Activated T-helper 1 cell treated with anti-CD3 and anti-CD28 coated beads, Interleukin-12 subunit alpha, Interleukin-12 subunit beta, Interleukin-2, Interleukin-4 antibody, amounts not matched to agents 30 ng/mL and 10 ng/mL and 1 ng/mL, durations not matched to agents 14 hours and 24 hours and 36 hours (primary cell): Measurements from ENCODE around the gene CD247. TPM values are rescaled to one million over a fixed set of nuclear protein-coding genes. Genes with fewer than 3 reads are reported as not detected.

Experiments
- DNase-seq: peaks from one replicate; pipeline ENCODE4 v3.0.0; 2021; ENCODE audit warnings: low spot score
- H3K27ac Mint-ChIP-seq: one replicate; pipeline ENCODE4 v1.8.0; 2021; ENCODE audit warnings: mild to moderate bottlenecking, mixed read lengths
- H3K27me3 Mint-ChIP-seq: one replicate; pipeline ENCODE4 v1.8.0; 2022; ENCODE audit warnings: mild to moderate bottlenecking, moderate library complexity, mixed read lengths; ENCODE audit not compliant: insufficient read depth
- H3K36me3 Mint-ChIP-seq: one replicate; pipeline ENCODE4 v1.8.0; 2021; ENCODE audit warnings: low read depth, mixed read lengths
- H3K4me1 Mint-ChIP-seq: one replicate; pipeline ENCODE4 v1.8.0; 2021; ENCODE audit warnings: low read depth, mixed read lengths
- H3K4me3 Mint-ChIP-seq: one replicate; pipeline ENCODE4 v1.8.0; 2021; ENCODE audit warnings: mild to moderate bottlenecking, moderate library complexity, mixed read lengths
- H3K9me3 Mint-ChIP-seq: one replicate; pipeline ENCODE4 v1.8.0; 2021; ENCODE audit warnings: mixed read lengths
- intact Hi-C: fragments of 100-400 bp; cut with micrococcal nuclease; formaldehyde crosslinking; loops from one replicate; pipeline ENCODE4 v1.15.1; 2024
- total RNA-seq: library from RNA; stranded (reverse); gene quantifications from 2 replicates; pipeline ENCODE4 v1.2.3, GENCODE V29; 2022

Gene CD247
- total RNA-seq, 1 donor from 2014 or later: 237 TPM

DNA sequence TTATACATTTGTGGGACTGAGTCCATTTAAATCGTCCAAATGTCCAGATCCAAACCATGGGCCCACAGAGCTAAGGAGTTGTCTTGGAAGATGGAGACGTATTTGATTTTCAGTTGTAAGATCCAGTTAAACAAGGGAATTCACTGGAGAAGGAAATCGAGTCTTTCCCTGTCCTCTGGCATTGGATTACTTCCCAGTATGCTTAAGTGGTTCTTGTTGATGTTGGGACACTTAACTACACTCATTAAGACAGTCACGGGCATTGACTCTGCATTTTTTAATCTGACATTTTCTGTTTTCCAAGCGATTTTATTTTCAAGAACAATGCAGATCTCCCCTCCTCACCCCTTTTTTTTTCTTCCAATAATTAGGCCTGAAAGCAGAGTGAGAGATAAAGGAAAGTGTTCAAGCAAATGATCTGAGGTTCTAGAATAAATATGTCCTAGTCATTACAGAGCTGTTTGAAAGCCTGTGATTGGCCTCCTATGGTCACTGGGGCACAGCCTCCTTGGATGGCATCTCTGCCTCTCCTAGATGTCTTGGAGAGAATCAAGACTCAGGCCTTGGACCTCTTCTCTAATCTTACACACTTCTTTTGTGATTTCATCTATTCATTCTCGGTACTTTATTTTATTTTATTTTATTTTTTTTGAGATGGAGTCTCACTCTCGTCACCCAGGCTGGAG is 48.9 kb downstream of the CD247 start:
- intact Hi-C loops: no loop called here
- no peak overlapping the region for H3K27ac Mint-ChIP-seq
- no peak overlapping the region for H3K4me3 Mint-ChIP-seq
- no peaks in the 10 kb centered on the region for H3K27me3 Mint-ChIP-seq
- H3K9me3 Mint-ChIP-seq: no peaks in the 10 kb centered on the region
- peaks cover 65% of the 10 kb centered on the region for H3K4me1 Mint-ChIP-seq
- no peak for DNase-seq
- H3K36me3 Mint-ChIP-seq: peaks cover 33% of the 10 kb centered on the region

DNA sequence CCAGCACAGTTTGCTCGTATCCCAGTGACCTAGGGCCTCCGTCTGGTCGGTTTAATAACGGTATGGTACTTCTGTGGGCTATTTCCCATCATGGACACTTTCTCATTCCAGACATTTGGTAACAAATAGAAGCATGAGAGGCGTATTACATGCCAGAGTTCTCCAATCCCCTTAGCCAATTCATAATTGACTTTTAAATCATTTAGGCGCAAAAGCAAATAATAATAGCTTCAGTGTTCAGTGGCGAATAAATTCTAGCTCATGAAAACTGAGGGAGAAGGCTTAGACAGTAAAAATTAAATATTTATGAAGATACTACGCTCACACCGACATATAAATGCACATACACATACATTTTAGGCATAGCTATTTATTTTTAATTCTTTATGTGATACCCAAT is 50.6 kb downstream of the CD247 start:
- no peak for DNase-seq
- H3K27ac Mint-ChIP-seq: no peak overlapping the region
- peaks cover 59% of the 10 kb centered on the region for H3K4me1 Mint-ChIP-seq
- no peaks in the 10 kb centered on the region for H3K27me3 Mint-ChIP-seq
- no peak overlapping the region for H3K4me3 Mint-ChIP-seq
- H3K36me3 Mint-ChIP-seq: peaks cover 32% of the 10 kb centered on the region
- intact Hi-C loops: no loop called here
- no peaks in the 10 kb centered on the region for H3K9me3 Mint-ChIP-seq

DNA sequence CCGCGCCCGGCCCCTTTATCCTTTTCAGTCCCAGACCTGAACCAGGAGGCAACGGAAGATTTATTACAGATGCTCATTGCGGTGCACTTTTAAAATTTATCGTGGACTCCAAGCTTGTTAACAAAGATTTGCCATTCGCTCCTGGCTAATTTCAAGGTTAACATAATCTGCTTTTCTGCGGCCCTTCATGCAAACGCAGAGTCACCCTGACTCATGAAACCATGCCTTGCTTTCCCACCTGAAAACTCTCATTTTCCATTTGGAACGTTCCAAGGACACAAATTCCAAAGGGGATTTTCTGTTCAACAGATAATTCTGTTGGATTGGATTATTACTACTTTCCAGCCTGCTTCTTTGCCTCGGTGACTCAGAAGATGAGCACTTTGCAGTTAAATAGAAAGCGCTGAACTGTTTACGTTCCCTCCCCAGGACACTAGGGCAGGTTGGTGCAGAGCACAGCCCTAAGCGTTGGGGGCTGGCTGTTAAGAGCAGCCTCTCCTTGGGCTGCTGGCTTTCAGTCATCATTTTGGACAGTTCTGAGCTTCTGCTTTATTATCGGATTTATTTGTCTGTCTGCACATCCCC is 51.1 kb downstream of the CD247 start:
- intact Hi-C loops: no loop called here
- no peaks in the 10 kb centered on the region for H3K9me3 Mint-ChIP-seq
- no peaks in the 10 kb centered on the region for H3K27me3 Mint-ChIP-seq
- H3K4me3 Mint-ChIP-seq: no peak overlapping the region
- peaks cover 33% of the 10 kb centered on the region for H3K36me3 Mint-ChIP-seq
- DNase-seq: no peak
- no peak overlapping the region for H3K27ac Mint-ChIP-seq
- peaks cover 56% of the 10 kb centered on the region for H3K4me1 Mint-ChIP-seq

DNA sequence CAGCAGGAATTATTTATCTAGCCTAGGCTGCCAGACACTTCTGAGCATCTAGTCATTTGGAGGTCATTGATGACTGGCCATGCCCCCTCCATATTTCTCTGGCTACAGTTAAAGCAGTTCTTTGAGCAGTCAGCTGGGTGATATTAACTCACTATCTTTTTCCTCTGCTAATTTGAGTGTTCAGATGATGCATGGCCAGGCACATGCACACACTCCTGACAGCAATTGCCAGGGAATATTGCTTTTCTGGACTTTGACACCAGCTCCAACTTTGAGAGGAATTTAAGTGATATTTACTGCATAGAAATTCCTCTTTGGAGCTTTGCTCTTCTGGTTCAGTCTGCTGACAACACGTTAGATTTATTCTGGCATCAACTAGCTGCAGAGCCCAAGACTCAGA is 52.6 kb downstream of the CD247 start:
- DNase-seq: no peak
- Mint-ChIP-seq H3K4me3 (no peak overlapping the region), H3K27ac (no peak overlapping the region), H3K27me3 (no peaks in the 10 kb centered on the region), H3K36me3 (peaks cover 36% of the 10 kb centered on the region), H3K9me3 (no peaks in the 10 kb centered on the region), H3K4me1 (peaks cover 57% of the 10 kb centered on the region)
- intact Hi-C loops: no loop called here

DNA sequence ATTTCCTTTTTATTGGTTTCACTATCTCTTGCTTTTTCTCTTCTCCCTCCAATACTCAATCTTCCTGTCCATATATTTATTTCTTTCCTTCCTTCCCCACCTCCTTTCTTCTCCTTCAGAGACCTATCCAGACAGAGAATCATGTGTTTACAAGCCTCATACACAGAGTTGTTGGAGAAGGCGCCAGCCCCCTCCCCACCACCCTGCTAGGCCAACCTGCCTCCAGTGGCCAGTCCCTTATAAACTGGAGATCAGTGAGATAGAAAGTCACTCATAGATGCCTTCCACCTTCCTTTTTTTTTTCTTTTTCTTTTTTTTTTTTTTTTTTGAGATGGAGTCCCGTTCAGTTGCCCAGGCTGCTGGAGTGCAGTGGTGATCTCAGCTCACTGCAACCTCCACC is 53.3 kb downstream of the CD247 start:
- peaks cover 55% of the 10 kb centered on the region for H3K4me1 Mint-ChIP-seq
- peak overlapping the region; percentile 37 for H3K27ac Mint-ChIP-seq
- no peak overlapping the region for H3K4me3 Mint-ChIP-seq
- no peaks in the 10 kb centered on the region for H3K9me3 Mint-ChIP-seq
- no peak for DNase-seq
- no peaks in the 10 kb centered on the region for H3K27me3 Mint-ChIP-seq
- intact Hi-C loops: no loop called here
- peaks cover 39% of the 10 kb centered on the region for H3K36me3 Mint-ChIP-seq

DNA sequence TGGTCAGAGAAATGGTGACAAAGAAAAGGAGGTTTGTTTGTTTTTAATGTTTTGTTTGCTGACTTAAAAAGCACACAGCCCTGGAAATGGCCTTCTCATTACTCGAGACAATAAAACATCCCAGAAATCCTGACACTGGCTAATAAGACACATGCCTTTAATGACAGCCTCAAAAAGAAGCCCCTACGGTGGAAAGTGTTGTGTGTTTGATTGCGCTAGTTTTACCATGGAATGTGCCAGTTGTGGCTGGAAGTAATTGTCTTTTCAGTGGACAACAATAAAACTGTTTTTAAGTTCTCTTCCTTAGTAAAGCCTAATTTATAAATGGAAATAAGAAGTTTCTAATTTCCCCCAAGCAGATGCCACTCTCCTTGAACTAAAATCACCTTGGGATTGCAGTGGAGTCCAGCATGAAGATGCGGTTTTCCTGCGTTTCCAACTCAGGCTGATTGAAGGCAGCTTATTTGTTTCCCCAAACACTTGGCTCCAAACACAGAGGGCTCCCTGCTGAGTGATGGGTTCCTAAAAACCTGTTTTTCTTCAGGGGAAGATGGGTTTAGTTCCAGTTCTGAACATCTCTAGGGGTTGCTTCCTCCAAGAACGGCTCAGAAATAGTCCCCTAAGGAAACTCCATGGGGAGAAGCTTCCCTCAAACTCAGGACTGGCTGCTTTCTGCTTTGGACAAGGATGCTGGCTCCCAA is 54.3 kb downstream of the CD247 start:
- Mint-ChIP-seq H3K9me3 (no peaks in the 10 kb centered on the region), H3K36me3 (peaks cover 34% of the 10 kb centered on the region), H3K4me3 (no peak overlapping the region), H3K27ac (no peak overlapping the region), H3K27me3 (no peaks in the 10 kb centered on the region), H3K4me1 (peaks cover 45% of the 10 kb centered on the region)
- intact Hi-C loops: no loop called here
- DNase-seq: no peak

DNA sequence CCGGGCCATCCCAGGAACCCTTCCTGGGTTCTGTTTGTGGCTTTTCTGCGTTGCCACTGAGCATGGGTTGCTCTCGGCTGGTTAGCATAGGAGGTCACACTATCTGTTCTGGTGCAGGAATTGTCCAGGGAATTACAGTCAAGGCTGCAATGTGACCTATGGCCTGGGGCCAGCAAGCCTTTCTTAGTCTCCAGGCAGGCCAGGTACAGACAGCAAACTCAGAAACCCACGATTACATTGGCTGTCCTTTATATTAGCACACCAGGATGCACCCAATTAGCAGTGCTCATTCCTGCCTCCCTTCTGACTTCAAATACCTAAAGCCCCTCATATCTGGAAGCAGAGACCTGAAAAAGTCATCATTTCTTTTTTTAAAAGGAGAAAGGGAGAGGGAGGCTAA is 55.2 kb downstream of the CD247 start:
- Mint-ChIP-seq H3K9me3 (no peaks in the 10 kb centered on the region), H3K4me1 (peaks cover 40% of the 10 kb centered on the region), H3K27ac (no peak overlapping the region), H3K4me3 (no peak overlapping the region), H3K27me3 (no peaks in the 10 kb centered on the region), H3K36me3 (peaks cover 37% of the 10 kb centered on the region)
- intact Hi-C loops: no loop called here
- no peak for DNase-seq

DNA sequence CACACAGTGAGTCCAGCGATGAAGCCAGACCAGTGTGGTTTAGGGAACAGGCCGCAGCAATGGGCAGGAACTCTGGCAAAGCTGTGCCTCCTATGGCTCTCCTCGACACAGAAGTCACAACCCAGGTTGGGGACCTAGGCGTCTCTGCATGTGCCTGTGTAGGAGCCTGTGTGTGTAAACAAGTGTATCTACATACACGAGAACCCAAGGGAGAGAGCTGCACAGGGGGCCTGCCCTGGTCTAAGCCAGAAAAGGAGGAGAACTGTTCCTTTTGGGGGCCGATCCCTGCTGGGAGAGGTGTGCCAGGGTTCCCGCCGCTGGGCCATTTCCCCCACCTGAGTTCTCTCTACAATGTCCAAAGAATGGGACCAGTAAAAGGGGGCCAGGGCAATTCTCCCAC is 56.0 kb downstream of the CD247 start:
- no peak overlapping the region for H3K4me3 Mint-ChIP-seq
- H3K9me3 Mint-ChIP-seq: no peaks in the 10 kb centered on the region
- DNase-seq: no peak
- intact Hi-C loops: no loop called here
- peak overlapping the region; percentile 24 for H3K27ac Mint-ChIP-seq
- H3K36me3 Mint-ChIP-seq: peaks cover 34% of the 10 kb centered on the region
- H3K27me3 Mint-ChIP-seq: no peaks in the 10 kb centered on the region
- peaks cover 43% of the 10 kb centered on the region for H3K4me1 Mint-ChIP-seq

DNA sequence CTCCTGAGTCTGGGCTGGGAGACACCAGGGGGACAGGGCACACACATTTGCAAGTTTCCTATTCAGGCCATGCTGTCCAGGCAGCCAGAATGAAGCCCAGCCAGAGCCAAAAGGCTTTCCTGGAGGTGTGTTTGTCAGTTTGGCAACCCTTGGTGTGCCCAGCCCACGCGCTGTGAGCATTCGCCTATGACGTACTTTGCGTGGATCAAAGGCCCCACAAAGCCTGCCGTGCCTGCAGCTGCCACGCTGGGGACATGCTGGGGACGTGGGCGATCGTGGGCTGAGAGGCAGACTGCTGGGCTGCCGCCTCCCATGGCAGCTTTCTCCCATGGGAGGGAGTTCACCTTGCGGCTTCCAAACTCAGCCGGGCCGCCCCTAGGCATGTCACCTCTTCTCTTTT is 57.5 kb downstream of the CD247 start:
- H3K27me3 Mint-ChIP-seq: no peaks in the 10 kb centered on the region
- H3K4me3 Mint-ChIP-seq: no peak overlapping the region
- no peak for DNase-seq
- H3K27ac Mint-ChIP-seq: peak overlapping the region; percentile 44
- intact Hi-C loops: no loop called here
- H3K9me3 Mint-ChIP-seq: no peaks in the 10 kb centered on the region
- peaks cover 38% of the 10 kb centered on the region for H3K36me3 Mint-ChIP-seq
- peaks cover 55% of the 10 kb centered on the region for H3K4me1 Mint-ChIP-seq

DNA sequence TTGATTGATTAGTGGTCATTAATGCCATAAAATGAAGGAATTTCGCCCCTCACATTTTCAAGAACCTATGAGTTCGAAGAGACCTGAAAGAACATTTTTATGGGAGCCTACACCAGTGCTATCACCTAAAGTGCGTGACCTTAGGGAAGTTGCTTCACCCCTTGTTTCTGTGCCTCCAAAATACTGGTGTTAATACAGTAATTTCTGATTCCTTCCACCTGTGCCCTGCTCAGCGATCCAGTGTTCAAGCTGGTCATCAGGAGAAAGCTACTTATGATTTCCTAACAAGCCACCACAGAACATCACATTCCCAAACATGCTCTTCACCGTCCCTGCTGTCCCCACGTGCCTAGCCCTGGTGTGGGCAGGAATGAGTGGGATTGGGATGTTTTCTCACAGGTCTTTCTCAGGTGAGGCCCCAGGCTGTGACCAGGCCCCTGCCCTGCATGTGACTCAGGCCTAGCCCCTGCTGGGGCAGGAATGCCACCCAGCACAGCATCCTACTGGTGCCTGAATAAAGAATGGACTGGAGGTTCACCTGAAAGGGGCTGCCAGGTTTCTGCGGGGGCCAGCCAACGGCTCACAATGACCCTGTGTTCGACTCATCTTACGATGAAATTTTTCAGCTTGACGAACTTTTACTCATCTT is 60.3 kb downstream of the CD247 start:
- intact Hi-C loops: no loop called here
- peaks cover 50% of the 10 kb centered on the region for H3K4me1 Mint-ChIP-seq
- no peaks in the 10 kb centered on the region for H3K9me3 Mint-ChIP-seq
- H3K36me3 Mint-ChIP-seq: peaks cover 38% of the 10 kb centered on the region
- no peak for DNase-seq
- H3K27ac Mint-ChIP-seq: no peak overlapping the region
- no peak overlapping the region for H3K4me3 Mint-ChIP-seq
- H3K27me3 Mint-ChIP-seq: no peaks in the 10 kb centered on the region

DNA sequence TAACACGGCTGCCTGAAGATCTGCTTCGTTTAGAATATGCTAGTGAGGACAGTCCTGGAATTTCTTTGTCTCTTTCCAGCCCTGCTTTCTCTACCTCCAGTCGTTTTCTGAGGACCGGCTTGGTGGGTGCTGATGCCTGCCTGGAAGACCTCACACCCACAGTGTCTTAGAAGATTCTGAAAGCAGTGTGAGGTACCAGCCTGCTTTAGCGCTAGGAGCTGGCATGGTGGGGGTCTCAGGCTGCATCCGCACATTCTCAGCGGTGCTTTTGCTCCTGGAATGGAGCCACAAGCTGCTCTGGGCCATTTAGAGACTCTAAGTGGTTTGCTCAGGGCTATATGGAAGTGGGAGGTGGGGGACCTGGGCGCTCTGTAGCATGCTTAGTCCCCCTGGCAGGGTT is 61.4 kb downstream of the CD247 start:
- peaks cover 55% of the 10 kb centered on the region for H3K4me1 Mint-ChIP-seq

DNA sequence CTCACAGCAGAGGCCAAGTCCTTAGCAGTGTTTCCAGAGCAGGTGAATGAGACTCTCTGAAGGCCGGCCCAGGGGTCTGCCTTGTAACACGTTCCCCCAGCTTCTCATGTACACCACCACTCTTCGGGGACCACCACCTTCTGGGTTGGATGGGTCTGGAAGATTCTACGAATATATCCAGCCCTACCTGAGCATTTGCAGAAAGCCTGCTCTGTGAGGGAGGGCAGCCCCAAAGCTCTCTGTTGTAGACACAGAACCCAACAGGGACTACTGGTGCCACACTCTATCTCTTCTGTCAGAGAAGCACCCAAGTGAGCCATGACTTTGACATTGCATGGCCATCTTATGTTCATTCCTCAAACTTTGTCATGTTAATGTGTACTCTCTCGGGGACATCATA is 61.8 kb downstream of the CD247 start:
- no peaks in the 10 kb centered on the region for H3K9me3 Mint-ChIP-seq
- H3K36me3 Mint-ChIP-seq: peaks cover 41% of the 10 kb centered on the region
- peak overlapping the region; percentile 86 for H3K27ac Mint-ChIP-seq
- peak overlapping the region; percentile 81 for H3K4me3 Mint-ChIP-seq
- H3K27me3 Mint-ChIP-seq: no peaks in the 10 kb centered on the region
- H3K4me1 Mint-ChIP-seq: peaks cover 56% of the 10 kb centered on the region
- intact Hi-C loops: loop anchor here (1.0 kb wide), 4 partner anchors 9 to 62 kb away; partner anchors contain the start of gene CD247
- DNase-seq: no peak

More for the DNA sequence above, 61.4 kb downstream of the CD247 start:
- Mint-ChIP-seq H3K27ac (peak overlapping the region; percentile 77), H3K9me3 (no peaks in the 10 kb centered on the region), H3K36me3 (peaks cover 41% of the 10 kb centered on the region), H3K27me3 (no peaks in the 10 kb centered on the region), H3K4me3 (peak overlapping the region; percentile 81)
- DNase-seq: no peak
- intact Hi-C loops: loop anchor here (1.0 kb wide), 4 partner anchors 10 to 61 kb away; partner anchors contain the start of gene CD247
